ENCODE measurements around the gene ACSS1.

ACSS1 gene

DNA sequence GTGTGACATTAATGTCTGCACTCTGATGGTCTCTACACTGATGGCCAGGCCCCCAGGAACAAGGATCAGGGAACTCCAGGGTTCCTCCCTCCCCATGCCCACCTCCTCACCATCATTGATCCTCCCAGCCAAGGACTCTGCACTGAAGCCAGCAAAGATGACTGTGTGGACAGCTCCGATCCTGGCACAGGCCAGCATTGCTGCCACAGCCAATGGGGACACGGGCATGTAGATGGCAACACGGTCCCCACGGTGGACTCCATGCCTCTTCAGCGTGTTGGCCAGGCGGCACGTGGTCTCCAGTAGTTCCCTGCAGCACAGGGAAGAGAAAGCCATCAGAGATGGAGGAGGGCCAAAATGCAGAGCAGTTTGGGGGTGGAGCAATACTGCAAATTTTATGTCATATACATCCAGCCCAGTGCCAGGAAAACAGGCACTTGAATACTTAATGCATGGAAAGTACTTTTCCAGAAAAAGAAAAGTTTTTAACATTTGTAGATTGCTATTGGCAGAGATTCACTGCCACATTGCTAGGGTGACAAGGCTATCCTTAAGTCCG lies 27.2 kb downstream of the ACSS1 start:
- DNase-seq = no peak

DNA sequence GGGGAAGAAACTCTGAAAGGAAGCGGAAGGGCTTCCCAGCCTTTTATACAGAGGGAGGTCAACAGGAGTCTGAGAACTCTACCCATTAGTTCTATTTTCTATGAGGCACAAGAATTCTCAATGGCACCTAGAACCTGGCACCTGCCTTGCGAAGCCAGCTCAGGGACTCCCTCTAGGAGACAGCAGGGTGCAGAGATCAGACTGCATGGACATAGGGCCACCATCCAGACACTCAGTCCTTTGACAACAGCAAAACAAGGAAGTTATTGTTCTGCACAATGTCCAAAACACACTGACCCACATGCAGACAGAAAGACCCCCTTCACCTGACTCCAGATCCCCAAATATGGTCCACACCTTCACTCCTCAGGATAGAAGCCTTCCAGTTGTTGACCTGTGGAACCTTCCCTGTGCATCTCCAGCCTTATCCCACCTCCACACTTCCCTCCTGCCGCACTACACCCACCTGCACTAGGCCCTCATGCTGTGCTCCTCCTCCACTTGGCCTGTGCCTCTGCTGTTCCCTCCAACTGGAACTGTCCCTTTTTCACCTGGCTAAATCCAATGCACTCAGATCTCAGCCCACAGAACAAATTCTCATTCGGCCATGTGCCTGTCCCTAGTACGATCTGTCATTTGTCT lies 27.8 kb downstream of the ACSS1 start:
- no peak for DNase-seq

DNA sequence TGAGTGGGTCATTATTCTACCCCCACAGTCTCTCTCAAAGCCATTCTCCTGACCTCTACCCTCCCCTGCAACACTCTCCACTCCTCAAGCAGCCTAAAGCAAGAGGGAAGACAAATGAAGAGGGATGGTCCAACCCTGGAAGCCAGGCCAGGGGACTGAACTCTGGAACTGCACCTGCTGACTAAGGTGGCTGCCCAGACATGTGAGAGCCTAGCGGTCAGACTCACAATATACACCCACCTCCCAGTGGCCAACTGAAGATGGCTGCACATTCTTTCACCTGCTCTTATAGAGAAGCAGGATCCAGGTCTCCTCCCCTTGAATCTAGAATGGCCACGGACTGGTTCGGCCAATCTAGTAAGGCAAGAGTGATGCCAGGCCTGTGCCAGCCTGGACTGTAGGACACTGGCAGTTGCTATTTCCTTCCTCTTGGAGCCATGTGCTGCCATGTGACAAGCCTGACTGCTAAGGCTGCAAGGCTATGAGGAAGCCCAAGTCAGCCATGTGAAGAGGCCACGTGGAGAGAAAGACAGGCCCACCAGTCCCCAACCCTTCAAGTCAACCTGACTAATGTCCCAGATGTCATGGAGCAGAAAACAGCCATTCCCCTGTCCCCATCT lies 31.8 kb downstream of the ACSS1 start:
- no peak for DNase-seq

DNA sequence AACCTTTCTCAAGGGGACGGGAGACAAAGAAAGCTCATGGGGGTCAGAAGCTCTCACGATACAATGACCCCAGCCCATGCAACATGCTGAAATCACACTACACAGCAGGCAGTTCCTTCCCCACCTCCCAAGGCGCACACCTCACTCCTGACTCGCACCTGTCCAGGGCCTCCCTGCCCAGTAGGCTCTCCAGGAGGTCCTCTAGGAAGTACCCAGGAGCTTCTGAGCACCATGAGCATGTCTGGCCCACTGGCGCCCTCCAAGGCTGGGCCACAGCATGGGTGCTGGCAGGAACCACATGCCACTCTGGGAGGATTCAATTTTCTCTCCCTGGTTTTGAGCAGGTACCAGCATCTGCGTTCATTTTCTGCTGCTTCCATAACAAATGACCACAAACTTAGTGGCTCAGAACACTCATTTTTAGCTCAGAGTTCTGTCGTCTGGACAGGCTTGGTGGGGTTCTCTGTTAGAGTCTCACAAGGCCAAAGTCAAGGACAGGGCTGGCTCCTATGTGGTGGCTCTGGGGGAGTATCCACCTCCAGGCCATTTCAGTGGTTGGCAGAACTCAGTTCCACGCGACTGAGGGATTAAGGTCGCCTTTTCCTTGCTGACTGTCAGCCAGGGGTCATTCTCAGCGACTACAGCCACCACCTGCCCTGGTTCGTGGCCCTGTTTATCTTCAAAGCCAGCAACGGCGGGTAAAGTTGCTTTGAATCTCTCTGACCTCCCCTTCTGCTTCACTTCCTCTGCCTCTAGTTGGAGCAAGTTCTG lies 32.7 kb downstream of the ACSS1 start:
- no peak for DNase-seq

DNA sequence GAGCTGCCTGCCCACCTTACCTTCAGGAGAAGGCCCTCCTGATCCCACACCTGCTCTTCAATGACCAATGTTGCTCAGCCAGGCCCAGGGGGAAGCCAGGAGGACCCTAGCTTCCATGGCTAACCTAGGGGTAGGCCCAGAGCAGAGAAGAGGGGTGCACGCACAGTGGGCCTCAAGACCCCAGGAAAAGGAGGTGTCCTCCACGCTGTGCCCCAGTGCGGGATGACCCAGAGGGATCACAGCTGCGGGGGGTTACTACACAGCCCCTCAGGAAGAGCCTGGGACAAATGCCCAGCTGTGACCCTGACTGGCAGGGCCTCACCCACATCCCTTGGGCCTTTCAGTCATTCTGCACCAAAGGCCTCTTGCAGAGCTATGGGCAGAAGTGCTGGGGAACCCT lies 33.8 kb downstream of the ACSS1 start:
- DNase-seq = no peak

DNA sequence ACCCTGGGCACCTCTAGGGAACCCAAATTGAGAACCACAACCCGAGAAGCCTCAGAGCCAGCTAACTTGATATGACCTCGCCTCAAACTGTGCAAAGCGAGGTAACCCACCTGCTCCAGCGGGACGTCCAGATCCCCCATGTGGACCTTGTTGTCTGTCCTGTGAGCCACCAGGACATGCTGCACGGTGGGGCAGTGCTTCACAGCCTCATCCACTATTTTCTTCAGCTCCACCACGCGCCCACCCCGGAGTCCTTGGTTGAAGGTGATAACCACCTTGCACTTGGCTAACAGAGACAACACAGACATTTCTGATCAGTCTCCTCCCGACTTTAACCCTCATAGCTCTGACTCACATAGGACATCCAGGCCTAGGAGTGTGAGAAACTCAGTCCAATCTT lies 34.6 kb downstream of the ACSS1 start:
- DNase-seq = no peak

DNA sequence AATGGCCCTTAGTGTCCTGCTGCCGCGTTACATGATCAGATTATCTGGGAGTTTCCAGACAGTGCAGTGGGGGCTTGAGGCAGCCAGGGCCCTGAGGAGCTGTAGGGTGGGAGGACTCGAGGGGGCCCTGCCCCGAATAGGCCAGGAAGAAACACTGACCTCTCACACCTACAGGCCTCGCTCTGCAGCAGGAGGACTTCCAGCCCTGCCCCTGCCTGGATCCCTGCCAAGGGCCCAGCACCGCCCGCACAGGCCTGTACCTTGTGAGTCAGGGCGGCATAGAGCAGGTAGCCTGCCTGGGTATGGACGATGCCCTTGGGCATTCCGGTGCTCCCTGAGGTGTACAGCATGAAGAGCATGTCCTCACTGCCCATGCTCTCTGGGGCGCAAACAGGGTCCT lies 35.3 kb downstream of the ACSS1 start:
- no peak for DNase-seq

DNA sequence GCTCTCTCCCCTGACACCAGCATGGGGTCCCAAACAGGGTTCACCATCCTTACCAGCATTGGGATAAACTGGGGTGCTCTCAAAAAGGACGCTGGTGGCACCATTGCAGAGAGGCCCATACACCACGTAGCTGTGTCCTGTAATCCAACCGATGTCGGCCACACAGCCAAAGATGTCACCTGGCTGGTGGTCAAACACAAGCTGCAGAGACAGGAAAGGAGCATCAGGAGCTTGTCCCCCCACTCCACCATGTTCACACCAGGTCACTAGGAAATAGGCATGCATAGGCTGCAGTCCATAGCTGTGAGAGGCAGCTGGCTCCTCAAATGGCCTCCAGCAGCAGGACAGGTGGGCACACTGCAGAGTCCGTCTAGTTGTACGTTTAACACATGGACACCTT lies 36.6 kb downstream of the ACSS1 start:
- no peak for DNase-seq

DNA sequence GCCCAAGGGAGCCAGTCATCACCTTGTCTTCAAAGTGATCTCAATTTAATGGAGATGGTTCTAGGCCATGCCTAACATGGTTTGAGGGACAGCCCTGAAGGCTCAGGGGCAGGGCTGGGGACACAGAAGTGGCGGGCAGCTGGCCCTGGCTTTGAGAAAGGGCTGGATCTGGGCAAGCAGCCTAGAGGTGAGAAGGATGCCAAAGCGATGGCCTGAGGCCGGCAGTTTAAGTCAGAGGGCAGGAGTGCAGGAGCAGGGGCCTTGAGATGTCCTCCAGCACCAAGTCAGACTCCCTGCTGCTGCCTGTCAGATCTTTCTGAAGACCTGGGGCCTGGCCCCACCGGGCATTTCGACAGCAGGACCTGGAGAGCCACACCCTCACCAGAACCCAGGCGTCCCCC lies 37.0 kb downstream of the ACSS1 start:
- no peak for DNase-seq

DNA sequence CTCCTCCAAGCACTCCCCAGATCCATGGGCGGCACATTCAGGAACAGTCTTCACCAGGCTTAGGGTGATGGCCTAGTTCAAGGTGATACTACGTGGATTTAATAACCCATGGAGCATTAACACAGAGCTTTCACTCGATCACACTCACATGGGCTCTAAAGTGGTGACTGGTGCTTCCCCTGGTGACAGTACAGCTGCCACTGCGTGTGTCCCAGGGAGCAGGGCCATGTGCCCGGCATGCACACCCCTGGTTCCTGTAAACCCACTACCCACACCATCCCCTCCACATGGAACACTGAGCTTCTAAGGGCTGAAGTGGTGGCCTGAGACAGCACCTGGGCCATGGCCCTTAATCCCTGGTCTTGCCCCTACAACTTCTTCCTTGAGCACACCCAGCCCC lies 37.6 kb downstream of the ACSS1 start:
- no peak for DNase-seq

DNA sequence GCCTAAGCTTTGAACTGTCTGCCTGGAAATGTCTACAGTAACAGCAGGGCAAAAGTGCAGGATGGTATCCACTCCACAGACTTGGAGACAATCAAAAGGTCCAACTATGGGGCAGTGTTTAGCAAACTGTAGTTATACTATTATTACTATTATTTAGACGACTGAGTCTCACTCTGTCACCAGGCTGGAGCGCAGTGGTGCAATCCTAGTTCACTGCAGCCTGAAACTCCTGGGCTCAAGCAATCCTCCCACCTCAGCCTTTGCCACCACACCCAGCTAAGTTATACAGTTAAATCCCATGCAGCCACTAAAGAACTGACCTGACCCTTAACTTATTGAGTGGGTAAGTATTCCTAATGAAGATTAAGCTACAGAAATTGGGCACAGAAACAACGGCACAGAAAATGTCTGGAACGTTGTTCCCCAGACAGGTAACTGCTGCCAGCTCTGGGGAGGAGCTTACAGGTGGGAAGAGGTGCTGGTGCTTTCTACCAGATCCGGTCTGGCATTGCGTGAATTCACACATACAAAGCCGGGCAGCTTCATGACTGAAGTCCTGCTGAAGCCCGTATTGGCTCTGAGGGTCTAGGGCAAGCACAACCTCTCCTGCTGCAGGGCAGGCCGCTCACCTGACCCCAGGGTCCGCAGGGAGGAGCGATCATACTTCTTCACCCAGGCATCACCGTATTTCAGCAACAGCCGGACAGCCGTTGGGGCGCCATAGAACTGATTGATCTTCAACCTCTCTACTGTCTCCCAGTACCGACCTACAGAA lies 38.4 kb downstream of the ACSS1 start:
- DNase-seq = no peak

DNA sequence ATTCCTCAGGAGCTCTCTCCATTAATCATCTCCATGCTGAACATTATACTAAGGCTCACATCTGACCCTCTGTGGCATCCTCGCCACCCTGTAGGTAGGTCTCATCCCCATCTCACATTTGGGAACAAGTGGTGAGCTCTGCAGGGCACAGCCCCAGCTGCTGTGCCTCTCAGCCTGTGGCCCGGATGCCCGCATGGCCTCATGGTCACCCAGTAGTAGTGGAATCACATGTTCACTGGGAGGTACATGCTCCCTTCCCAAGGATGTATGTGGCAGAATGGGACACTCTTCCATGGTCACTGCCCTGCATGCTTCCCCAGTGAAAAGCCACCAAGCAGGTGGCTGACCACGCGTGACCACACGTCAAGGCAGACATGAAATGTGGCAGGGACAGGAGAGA lies 39.1 kb downstream of the ACSS1 start:
- no peak for DNase-seq

DNA sequence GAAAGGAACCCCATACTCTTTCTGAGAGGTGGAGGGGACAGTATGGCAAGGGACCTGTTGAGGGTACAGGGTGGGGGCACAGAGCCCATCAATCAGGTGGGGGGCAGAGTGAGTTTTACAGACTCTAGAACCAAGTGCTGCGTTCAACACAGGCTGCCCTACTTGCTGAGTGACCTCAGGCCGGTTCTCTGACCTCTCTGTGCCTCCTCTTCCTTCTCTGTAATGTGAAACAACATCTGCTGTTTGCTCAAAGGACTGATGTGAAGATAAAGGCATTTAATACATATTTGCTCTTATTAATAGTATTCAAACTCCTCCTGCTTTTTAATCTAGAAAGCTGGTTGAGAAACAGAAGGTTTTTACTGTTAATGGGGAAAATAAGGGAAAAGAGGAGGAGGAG lies 39.5 kb downstream of the ACSS1 start:
- DNase-seq = no peak

DNA sequence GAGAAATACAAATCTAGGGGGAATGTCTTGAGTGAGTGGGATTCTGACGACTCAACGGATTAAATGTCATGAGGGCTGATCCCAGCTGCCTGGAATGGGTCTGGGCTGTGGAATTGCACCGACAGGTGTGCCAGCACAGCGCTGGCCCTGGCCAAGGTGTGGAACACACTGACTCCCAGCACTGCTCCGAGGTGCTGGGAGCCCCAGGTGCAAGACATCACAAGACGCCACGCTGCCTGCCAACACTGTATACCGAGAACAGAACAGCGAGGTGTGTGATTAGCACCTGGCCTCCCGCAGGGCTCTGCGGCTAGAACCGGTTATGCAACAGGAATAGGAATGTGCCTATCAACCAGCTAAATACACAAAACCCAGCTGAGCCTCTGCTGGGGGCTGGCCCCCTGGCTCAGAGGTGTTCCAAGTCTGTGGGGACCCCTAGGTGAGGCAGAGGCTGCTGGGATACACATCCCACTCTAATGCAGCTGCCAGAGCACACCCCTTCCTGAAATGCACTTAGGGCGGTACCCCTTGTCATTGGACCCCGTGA lies 40.6 kb downstream of the ACSS1 start:
- peak; percentile 30 to 94 (median 88) for DNase-seq

DNA sequence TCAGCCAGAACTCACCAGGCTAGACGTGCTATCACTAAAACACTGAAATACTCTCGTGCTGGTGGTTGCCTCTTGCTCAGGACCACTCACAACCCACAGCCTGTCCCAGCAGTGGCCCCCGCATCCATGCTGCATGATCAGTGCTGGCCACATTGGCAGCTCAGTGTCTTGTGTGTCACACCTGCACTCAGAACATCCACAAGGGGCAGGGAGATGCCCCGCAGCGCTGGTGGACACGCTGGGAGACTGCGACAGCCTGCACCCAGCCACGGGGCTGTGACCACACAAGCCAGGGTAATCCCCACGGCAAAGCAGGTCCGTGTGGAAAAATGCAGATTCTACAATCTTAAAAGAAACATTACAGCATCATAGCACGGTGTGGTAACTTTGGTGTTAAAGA lies 41.5 kb downstream of the ACSS1 start:
- DNase-seq = no peak

DNA sequence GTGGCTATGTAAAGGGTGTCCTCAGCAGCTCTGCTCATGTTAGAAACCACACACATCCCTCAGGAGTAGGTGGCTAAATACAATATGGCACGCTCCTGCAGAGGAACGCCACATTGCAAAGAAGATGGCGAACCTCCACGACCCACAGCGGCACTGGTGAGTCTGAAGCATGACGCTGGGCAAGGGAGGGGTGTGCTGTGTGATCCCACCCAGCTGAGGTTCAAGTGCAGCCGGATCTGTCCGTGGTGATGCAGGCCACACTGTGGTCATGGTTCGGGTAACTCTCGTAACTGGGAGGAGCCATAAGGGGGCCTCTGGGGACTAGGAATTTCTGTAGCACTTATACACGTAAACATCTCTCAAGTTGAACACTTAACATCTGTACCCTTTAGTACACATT lies 42.0 kb downstream of the ACSS1 start:
- DNase-seq = peak in 1 of 3 experiments; percentile 21

DNA sequence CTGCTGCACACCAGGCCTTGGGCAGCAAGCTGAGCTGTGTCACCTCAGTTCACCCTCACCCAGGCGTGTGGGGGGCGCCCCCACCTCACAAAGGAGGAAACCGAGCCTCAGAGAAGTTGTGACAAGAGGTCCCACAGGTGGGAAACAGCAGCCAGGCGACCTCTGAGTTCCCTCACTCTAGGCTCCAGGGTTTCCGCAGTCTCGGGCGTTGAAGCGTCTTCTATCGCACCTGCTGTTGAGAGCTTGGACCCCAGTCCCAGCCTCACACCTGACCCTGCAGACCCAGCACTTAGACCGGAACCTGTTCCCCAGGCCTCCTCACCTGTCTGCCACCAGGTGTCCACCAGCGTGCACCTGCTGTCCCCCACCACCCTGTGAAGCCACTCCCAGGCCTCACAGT lies 43.1 kb downstream of the ACSS1 start:
- DNase-seq = peak in 2 of 3 experiments; percentile 19 to 51

DNA sequence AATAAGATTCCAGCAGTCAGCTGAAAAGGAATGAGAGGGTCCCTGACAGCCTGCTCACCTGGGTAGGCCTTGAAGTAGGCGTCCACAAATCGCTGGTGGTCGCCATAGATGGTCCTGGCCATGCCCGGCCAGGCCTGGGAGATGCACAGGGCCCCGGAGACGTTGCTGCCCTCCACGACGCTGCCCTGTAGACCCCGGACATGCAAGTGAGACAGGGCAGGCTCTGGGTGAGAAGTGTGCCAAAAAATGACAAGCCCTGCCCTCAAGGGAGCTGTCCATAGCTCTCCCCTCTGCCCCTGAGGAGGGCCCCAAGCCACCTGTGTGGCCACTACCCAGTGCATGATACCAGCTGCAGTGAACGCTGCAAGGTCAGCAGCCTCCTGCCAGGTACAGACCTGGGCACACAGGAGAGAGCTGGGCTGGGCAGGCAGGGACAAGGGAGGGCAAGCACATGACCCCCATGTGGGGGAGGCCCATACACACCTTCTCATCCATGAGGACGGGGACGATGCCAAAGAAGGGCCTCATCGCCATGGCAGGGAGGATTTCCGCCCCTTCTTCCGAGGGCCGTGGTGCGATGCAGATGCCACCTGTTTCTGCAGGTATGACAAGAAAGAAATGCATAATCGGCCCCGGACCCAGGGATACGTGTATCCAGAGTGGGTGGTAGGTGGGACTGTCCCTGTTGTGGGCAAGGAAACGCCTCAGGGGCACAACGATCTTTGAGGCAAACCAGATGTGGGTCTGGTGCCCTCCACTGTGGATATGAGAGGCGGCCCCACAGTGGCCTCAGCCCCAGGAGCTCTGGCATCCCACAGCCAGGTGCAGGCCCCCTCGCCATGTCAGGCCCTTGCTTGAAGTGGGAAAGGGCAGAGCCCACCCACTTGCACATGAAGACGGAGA lies 44.2 kb downstream of the ACSS1 start:
- no peak for DNase-seq

DNA sequence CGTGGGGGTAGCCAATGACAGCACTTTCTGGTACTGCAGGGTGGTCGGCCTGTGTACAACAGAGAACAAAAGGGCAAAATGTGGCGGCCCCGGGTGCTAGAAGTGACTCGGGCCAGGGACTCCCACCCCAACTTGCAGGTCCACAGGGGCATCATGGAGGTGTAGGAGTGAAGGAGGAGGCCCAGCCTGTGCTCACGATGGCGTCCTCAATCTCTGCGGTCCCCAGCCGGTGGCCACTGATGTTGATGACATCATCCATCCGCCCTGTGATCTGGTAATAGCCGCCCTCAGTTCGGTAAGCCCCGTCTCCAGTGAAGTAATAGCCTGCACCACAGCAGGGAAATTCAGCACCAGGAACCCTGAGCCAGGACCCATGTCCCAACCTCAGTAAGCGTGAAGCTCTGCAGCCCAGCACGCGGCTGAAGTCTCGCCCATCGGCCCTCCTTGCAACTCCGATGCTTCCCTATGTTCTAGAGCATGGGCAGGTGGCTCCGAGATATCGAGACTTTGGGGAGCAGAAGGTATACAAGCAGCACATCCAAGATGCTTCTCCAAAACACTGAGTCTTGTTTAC lies 45.2 kb downstream of the ACSS1 start:
- no peak for DNase-seq

DNA sequence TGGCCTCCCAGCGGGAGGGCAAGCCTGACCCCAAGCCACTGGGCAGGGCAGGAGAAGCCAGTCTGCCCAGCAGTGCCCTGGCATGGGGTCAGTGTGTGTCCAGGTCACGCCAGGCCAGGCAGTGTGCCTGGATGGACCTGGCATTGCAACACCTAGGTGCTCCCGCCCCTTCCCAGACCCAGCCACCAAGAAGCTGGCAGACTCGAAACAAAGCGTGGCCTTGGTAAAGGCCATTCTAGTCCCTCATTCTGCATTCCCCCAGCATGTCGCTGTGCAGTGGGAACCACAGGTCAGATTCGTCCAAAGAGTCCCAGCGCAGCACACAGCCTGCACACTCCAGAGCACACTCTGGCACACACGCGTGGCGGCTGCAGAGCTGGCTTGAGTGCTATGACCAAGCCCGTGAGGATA lies 46.1 kb downstream of the ACSS1 start:
- no peak for DNase-seq

DNA sequence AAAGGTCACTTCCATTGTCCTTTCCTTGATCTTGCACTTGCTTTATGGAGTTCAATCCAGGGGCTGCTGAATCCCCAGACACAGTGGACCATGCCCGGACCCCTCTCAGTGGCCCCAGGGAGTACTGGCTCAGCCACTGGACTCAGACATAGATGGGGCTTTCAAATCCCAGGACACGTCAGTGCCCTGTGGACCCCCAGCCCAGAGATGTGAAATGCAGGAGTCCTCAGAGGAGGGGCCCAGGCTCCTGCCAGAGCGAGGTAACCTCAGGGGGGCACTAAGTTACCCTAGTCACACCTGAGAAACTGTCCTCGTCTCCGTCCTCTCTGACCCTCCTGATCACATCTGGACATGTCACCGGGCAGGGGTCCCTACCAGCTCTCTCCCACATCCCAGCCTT lies 46.7 kb downstream of the ACSS1 start:
- DNase-seq = no peak

Measured in NCI-H1417 (cell line).